Adrenal gland (tissue), 5 donors: ENCODE results near the gene GMDS.

Source experiments
- CTCF ChIP-seq, 6 experiments: fragments of 450-650 bp in 4 of 6; fragments of 200-600 bp in 2 of 6; sonication (generic) in 1 of 6; IDR thresholded peaks; 1 replicate in 5 of 6; 2 replicates in 1 of 6; pipeline versions ENCODE4 v1.5.1 to v1.8.0; 2016 to 2021; ENCODE audit warnings: antibody characterized with exemption in 6 of 6, mild to moderate bottlenecking in 2 of 6, moderate library complexity in 1 of 6
- POLR2A ChIP-seq, 2 donors: fragments of 450-650 bp; IDR thresholded peaks; one replicate each; pipeline ENCODE4 v1.6.1; 2017; ENCODE audit warnings: antibody characterized with exemption in 2 of 2, mild to moderate bottlenecking in 2 of 2, moderate library complexity in 1 of 2
- donor health status: DM: no; HTN: no; CAD: no.

- TF ChIP-seq POLR2A (IDR thresholded peaks at IDR 0.05) (no peak), CTCF (IDR thresholded peaks at IDR 0.05) (no peak)
These were observed 423.8 kb downstream of the GMDS start for GRCh38 chr6:1821513-1822183.
